Measurements from ENCODE around the gene FCF1. TPM values are rescaled to one million over a fixed set of nuclear protein-coding genes. Genes with fewer than 3 reads are reported as not detected.

Gene FCF1
- total and polyA plus RNA-seq, 9 of the 15 experiments (the other 6 are each of a cell fraction or from before 2014, with no cell fraction given): 6.8 to 91.9 (median 40.0) TPM

- TF ChIP-seq REST (IDR thresholded peaks at IDR 0.05; ENCODE audit: borderline replicate concordance): no peak
- 0 out of 2 replicates have a peak, but pooled peaks have one; percentile 44 for TF ChIP-seq REST (CRISPR knock-in tag; IDR thresholded peaks at IDR 0.05; ENCODE audit: low read depth)
- TF ChIP-seq GATA2 (CRISPR knock-in tag; IDR thresholded peaks at IDR 0.05): peak; percentile 62
- peak; percentile 62; the same call in 1 of the 2 replicates for TF ChIP-seq MTA1 (IDR thresholded peaks at IDR 0.05; ENCODE audit: borderline replicate concordance)
- TF ChIP-seq MLLT1 (IDR thresholded peaks at IDR 0.05): 0 out of 4 replicates have a peak, but pooled peaks have one; percentile 20 to 38
- TF ChIP-seq SAP30 (IDR thresholded peaks at IDR 0.05; ENCODE audit: borderline replicate concordance, insufficient read depth, low read depth, low read length, poor library complexity, severe bottlenecking): peak; percentile 41
- TF ChIP-seq NFIC (IDR thresholded peaks at IDR 0.05): peak; percentile 86
- no peak for TF ChIP-seq ELK1 (CRISPR knock-in tag; IDR thresholded peaks at IDR 0.05)
- TF ChIP-seq SRF (CRISPR knock-in tag; IDR thresholded peaks at IDR 0.05): peak in 1 of 2 experiments; percentile 34; a peak in 1 of 4 replicates
- TF ChIP-seq ZNF253 (CRISPR knock-in tag; conservative IDR thresholded peaks at IDR 0.05): no peak
- TF ChIP-seq THAP12 (CRISPR knock-in tag; IDR thresholded peaks at IDR 0.05): peak; percentile 98
These were observed 50.2 kb downstream of the FCF1 start, which contains the start of gene YLPM1 (continued) for GRCh38 chr14:74762917-74763802.
